ENCODE data around the gene OR6C2. TPM values are rescaled to one million over a fixed set of nuclear protein-coding genes. Genes with fewer than 3 reads are reported as not detected.

OR6C2 gene
- total RNA-seq, 1 experiment from 2014 or later, result not detected

DNA sequence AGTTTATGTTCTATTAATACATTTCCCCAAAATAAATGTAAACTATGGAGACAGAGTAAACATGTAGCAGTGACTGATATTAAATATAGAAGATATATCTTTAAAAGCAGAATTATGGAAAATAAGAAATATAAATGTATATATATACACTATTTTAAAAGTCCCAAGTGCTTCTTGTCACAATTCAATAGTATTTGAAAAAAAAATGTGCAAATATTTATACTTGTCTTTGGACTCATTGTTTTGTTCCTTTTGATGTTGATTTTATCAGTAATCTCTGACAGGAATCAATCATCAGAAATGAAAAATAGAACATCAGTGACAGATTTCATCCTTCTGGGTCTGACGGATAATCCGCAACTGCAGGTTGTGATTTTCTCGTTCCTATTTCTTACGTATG lies 17.9 kb upstream of the OR6C2 start, which contains the start of gene OR6C76:
TSS of gene OR6C76 (plus strand) at position 301 of the 400 bp plus-strand sequence. CDS start at position 301, 0 bp downstream.
- Histone ChIP-seq H3K23me2 (ENCODE audit: insufficient read length, low read depth, low read length, poor library complexity, severe bottlenecking) (no peaks in the 10 kb centered on the region), H3K9me3 (ENCODE audit: control insufficient read depth, low read depth, low read length) (no peaks in the 10 kb centered on the region), H3K79me1 (ENCODE audit: insufficient read depth, low read depth, low read length, poor library complexity, severe bottlenecking) (no peaks in the 10 kb centered on the region), H4K8ac (replicated peaks; ENCODE audit: insufficient read length, low read depth, low read length) (no peak within 1 kb of the TSS), H3K14ac (ENCODE audit: insufficient read depth, low read length) (no peak within 1 kb of the TSS), H3K79me2 (ENCODE audit: insufficient read depth, low read length) (no peaks in the 10 kb centered on the region), H3K27ac (ENCODE audit: insufficient read length, low read depth, low read length) (no peak within 1 kb of the TSS), H3K4ac (ENCODE audit: low read depth, low read length) (no peak within 1 kb of the TSS), H2BK5ac (ENCODE audit: insufficient read length, low read length) (no peak within 1 kb of the TSS), H3K23ac (ENCODE audit: insufficient read length, low read depth, low read length) (no peak within 1 kb of the TSS), H2BK20ac (ENCODE audit: low read depth, low read length, poor library complexity, severe bottlenecking) (no peak within 1 kb of the TSS), H3K4me2 (ENCODE audit: insufficient read depth, insufficient read length, low read length) (no peak within 1 kb of the TSS), H3K56ac (ENCODE audit: insufficient read length, low read depth, low read length) (no peak within 1 kb of the TSS), H2AFZ (ENCODE audit: low read length) (no peak within 1 kb of the TSS), H3K27me3 (ENCODE audit: insufficient read depth, low read length) (no peaks in the 10 kb centered on the region), H3K9ac (ENCODE audit: extremely low read depth, insufficient read length, low read length) (no peak within 1 kb of the TSS), H3K4me1 (ENCODE audit: insufficient read depth, low read length) (no peaks in the 10 kb centered on the region; the same call in 1 of the 2 replicates), H4K20me1 (ENCODE audit: control insufficient read depth, insufficient read depth, insufficient read length) (no peaks in the 10 kb centered on the region), H4K5ac (ENCODE audit: insufficient read length, low read depth, low read length) (no peak within 1 kb of the TSS), H2BK15ac (ENCODE audit: low read depth, low read length) (no peak within 1 kb of the TSS), H2BK12ac (ENCODE audit: insufficient read length, low read depth, low read length) (no peak within 1 kb of the TSS), H2BK120ac (ENCODE audit: low read depth, low read length, poor library complexity, severe bottlenecking) (no peak within 1 kb of the TSS), H2AK5ac (ENCODE audit: insufficient read length, low read length) (no peak within 1 kb of the TSS), H3K18ac (ENCODE audit: insufficient read length, low read depth, low read length) (no peak within 1 kb of the TSS), H4K91ac (ENCODE audit: insufficient read length, low read depth, low read length) (no peak within 1 kb of the TSS), H3T11ph (ENCODE audit: low read length) (no peak within 1 kb of the TSS)
- Mint-ChIP-seq H3K4me1 (peaks cover 20 to 29% of the 10 kb centered on the region in 2 experiments), H3K36me3 (ENCODE audit: insufficient read depth in 1 of 3, low read depth in 3 of 3) (no peaks in the 10 kb centered on the region), H3K27ac (no peak within 1 kb of the TSS), H3K9me3 (no peaks in the 10 kb centered on the region; a peak in 1 of 5 replicates), H3K4me3 (no peak within 1 kb of the TSS), H3K27me3 (ENCODE audit: low read depth) (no peaks in the 10 kb centered on the region)
- TF ChIP-seq, protein P1, sequence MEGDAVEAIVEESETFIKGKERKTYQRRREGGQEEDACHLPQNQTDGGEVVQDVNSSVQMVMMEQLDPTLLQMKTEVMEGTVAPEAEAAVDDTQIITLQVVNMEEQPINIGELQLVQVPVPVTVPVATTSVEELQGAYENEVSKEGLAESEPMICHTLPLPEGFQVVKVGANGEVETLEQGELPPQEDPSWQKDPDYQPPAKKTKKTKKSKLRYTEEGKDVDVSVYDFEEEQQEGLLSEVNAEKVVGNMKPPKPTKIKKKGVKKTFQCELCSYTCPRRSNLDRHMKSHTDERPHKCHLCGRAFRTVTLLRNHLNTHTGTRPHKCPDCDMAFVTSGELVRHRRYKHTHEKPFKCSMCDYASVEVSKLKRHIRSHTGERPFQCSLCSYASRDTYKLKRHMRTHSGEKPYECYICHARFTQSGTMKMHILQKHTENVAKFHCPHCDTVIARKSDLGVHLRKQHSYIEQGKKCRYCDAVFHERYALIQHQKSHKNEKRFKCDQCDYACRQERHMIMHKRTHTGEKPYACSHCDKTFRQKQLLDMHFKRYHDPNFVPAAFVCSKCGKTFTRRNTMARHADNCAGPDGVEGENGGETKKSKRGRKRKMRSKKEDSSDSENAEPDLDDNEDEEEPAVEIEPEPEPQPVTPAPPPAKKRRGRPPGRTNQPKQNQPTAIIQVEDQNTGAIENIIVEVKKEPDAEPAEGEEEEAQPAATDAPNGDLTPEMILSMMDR (conservative IDR thresholded peaks at IDR 0.05), result no peak
- WGBS (ENCODE audit: extremely low coverage, insufficient read length, low lambda C conversion rate), result no CpG with 5 or more reads among the region's 4 CpGs
- no peak for DNase-seq
